ENCODE data around the gene NXF2B.
A peak's percentile ranks its signal among the peaks of the same experiment; 100 is the strongest.
"Not testable (repeated sequence)": the region's sequence is repeated elsewhere in the genome, so short reads cannot be mapped to it uniquely, and the experiment has no call there.

NXF2B gene, protein sequence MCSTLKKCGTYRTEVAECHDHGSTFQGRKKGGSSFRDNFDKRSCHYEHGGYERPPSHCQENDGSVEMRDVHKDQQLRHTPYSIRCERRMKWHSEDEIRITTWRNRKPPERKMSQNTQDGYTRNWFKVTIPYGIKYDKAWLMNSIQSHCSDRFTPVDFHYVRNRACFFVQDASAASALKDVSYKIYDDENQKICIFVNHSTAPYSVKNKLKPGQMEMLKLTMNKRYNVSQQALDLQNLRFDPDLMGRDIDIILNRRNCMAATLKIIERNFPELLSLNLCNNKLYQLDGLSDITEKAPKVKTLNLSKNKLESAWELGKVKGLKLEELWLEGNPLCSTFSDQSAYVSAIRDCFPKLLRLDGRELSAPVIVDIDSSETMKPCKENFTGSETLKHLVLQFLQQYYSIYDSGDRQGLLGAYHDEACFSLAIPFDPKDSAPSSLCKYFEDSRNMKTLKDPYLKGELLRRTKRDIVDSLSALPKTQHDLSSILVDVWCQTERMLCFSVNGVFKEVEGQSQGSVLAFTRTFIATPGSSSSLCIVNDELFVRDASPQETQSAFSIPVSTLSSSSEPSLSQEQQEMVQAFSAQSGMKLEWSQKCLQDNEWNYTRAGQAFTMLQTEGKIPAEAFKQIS

DNA sequence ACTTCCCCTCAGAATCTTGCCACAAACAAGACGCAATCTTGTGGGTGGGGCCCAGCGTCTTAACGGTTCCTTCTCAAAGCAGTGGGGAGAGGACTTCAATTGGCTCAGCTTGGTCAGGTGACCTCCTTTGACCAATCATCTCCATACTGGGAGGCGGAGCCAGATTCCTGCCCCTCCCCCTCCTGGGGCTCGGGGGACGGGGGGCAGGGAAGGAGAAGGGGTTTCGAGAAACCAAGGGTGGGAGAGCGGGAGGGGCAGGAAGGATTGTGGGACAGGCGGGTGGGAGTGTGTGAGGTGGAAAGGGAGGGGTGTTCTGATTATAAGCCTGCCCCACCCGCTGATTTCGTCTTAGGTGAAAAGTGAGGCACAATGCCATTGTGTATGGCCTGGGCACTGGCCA is at the start of gene NXF2B:
Gene NXF2B, minus strand, starts transcription at position 101 of the 400 bp plus-strand sequence. CDS start 59,972 bp downstream, outside the sequence.
- not testable (repeated sequence) for DNase-seq (ENCODE audit: low read depth in 2 of 2)

DNA sequence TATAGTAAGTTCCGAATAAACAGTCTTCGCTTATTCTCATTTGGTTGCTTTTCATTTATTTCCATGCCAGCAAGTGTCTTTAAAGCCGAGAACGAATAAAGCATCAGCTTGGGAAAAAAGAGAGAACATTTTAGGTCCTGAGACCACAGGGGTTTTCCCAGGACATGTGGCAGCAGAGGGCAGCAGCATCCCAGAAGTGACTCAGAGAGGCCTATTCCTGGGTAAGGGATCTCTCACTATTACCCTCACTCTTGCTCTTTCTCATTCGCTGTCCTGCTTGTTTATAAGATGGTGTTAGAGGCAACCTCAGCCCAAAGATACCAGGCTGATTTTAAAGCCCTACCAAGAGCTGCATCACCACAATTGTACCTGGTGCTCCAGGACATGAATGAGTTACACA is 39.0 kb upstream of the NXF2B start:
- DNase-seq (ENCODE audit: low read depth in 2 of 2): not testable (repeated sequence)

DNA sequence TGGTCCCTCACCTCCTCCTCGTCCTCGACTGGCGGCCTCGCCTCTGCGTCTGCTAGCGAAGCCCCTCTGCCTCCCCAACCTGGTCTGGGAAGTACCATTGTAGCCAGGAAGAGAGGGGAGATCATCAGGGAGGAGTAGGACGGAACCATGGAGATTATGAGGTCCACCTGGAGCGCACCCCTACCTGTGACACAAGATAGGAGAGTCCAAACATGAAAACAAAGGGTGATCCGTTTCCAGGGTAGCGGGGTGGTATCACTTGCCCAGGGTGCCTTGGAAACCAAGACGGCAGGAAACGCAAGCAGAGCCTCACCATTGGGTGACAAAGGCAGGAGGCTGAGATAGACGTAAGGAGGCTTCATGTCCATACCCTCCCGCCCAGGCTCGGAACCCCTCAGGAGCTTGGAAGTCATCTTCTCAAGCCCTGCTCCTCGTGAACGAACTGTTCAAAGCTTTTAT is 32.0 kb upstream of the NXF2B start, which contains the start of gene TCP11X2:
Gene TCP11X2, minus strand, starts transcription at position 51 of the 459 bp plus-strand sequence.
- DNase-seq (ENCODE audit: low read depth in 2 of 2): not testable (repeated sequence)

DNA sequence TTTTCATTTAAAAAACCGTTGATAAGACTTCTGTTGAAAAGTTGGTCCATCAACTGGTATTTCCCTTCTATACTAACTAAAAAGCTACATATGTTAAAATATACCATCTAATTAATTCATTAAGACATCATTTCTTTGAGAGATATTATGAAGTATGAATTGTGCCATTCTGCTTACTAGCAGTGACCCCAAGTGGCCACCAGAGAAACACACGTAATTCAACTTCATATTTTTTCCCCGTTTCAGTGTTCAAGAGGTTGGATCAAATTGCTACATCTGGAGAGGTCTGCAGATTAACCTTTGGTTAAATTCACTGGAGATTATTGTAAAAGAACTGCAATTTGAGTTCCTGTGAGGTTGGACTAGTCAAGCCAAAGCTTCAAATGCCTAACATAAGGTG is 30.4 kb upstream of the NXF2B start:
- DNase-seq (ENCODE audit: low read depth in 2 of 2): not testable (repeated sequence)

DNA sequence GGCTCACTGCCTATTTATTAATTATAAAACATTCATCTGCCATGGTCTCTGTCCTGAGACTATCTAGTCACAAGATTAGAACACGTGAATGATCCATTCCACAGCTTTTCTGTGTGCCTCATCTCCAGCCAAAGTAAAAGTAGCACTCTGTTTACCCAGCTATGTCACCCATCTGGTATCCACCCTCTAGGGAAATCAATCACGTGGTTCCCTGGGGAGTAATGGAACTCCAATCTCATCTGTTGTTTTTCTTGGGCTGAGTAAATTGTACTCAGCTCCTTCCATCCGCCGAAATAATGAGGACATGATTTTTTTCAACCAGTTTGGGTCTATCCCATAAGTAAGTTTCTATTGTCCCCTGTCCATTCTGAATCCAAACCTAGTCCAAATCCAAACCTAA is 18.8 kb upstream of the NXF2B start:
- DNase-seq (ENCODE audit: low read depth in 2 of 2): not testable (repeated sequence)

DNA sequence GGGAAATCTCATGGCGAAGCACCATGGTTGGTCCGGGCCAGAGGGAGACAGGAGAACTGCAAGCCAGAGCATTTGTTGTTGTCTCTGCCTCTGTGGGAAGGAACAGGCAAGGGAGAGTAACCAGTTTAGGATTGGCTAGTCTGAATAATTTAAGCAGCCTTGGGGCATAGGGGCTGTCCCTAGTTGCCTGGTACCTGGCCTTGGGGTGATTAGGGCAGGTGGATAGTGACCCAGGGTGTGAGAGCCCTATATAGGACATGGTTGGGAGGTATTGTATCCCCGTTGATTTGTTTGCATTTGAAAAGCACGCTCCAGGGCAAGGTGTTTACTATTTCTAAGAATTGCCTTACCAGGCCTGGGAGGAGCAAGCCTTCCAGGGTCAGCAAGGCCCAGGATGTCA is 25.3 kb downstream of the NXF2B start:
- not testable (repeated sequence) for DNase-seq (ENCODE audit: low read depth in 2 of 2)

DNA sequence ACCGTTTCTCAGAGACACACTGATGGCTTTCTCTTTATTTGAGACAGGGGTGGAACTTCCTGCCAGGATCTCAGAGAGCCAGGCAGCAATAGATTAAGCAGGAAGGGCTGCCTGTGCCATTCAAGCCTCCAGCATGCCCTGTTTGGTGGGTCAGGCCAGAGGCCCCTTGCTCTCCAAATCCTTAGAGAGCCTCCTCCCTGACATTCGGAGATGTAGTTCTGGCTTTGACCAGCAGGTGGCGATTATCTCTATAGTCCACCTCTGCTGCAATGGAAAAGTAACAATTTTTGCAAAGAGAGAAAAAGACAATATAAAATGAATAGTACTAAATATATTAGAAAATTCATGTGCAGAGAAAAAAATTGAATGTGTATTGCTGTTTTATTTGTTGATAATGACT is 93.9 kb downstream of the NXF2B start:
- DNase-seq (ENCODE audit: low read depth in 2 of 2): peak; percentile 28 to 64

DNA sequence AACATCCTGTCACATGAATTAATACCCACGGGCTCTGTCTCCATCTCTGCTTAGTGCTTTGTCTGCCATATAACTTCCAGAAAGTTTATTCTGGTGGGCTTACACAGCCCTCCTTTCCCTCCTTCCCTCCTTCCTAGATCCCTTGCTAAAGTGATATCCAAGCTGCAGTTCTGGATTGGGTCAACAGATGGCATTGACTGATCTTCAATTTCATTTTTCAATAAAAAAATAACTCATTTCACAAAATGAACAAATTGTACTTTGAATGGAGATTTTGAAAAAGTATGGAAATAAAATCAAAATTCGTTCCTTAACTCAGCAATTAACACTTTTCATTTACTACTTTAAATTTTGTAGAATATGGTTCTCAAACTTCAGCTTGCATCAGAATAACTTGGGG is 97.9 kb downstream of the NXF2B start:
- no peak for DNase-seq (ENCODE audit: low read depth in 2 of 2)

DNA sequence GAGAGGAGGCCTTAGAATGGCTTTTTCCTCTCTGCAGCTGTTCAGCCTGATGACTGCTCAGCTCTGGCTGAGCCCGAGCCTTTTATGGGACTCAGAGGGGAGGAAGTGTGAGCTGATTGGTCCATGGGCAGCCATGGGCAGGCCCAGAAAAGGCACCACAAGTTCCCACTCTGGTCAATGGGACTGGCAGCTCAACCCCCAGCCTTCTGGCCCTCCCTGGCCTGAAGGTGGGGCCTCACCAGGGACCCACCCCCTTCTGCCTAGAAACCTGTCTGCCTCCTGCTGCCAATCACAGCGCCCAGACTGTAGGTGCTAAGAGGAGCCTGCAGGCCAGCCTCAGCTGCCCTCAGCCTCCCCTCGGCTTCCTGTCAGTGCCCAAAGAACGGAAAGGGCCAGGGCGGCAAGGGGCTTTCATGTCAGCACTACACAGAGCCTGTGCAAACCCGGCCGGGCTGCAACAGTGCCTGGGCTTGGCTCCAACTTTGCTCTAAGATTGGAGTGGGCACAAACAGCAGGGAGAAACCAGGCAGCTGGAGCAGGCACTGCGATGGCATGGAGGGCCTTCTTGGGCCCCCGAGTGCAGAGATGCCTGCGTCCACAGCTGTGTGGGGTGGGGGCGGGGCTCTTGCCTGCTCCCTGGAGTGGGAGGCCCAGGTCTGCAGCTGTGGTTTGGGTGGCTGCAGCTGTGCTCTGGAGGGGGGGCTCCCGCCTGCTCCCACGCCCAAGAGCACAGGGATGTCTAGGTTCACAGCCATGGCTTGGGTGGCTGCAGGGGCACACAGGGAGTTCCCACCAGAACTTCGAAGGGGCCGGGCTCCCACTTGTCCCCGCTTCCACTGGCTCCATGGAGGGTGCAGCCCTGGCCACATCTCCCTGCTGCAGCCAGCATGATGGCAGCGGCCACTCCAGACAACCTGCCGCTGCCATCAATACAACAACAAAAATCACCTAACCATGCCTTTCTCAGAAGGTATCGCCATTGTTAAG is 100.2 kb downstream of the NXF2B start:
- no peak for DNase-seq (ENCODE audit: low read depth in 2 of 2)

DNA sequence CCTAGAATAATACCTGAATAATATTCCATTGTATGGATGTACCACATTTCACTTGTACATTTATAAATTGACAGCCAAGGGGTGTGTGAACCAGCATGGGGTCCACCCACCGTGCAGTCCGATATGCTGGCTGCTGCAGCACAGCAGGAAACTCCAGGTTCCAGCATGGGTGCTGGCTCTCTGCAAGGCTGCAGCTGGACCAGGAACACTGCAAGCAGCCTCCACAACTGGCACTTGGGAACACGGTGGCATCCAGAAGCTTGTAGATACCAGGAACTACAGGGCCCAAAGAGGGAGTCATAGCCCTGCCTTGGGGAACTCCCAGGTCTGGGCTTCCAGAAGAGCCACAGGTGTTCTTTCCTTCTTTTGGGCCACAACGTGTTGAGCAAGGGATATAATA is 101.6 kb downstream of the NXF2B start:
- no peak for DNase-seq (ENCODE audit: low read depth in 2 of 2)
